ENCODE results near the gene AREG. TPM values are rescaled to one million over a fixed set of nuclear protein-coding genes. Genes with fewer than 3 reads are reported as not detected.

AREG gene
- total RNA-seq: 1.6 and 13.9 TPM in 2 replicates

GRCh38 chr4:74444891-74445642, at the start of gene AREG:
Gene AREG, plus strand, starts transcription at chr4:74445136. Its CDS starts 210 bp downstream, at chr4:74445346.

Other genes with a start within 250 kb of the AREG start
- gene EPGN, start 136.7 kb upstream of the AREG start, total RNA-seq: 0.97 TPM in 1 of 2 replicates, not detected in the other
- gene EREG, start 80.0 kb upstream of the AREG start, total RNA-seq: 2.8 TPM in 1 of 2 replicates, not detected in the other

Data from cardiac atrium fibroblast (primary cell).